WERI-Rb-1 (cell line): ENCODE measurements around the gene PNPLA3.

Experiments
- DNase-seq: peaks from one replicate; pipeline ENCODE4 v3.0.0-alpha.2; 2020
- H3K27ac ChIP-seq: fragments of 250-450 bp; sonication (Bioruptor Pico); 2 replicates; pipeline ENCODE4 v1.5.1; 2020; ENCODE audit warnings: mild to moderate bottlenecking, moderate library complexity
- H3K27me3 ChIP-seq: fragments of 250-450 bp; sonication (Bioruptor Pico); 2 replicates; pipeline ENCODE4 v1.5.1; 2021; ENCODE audit warnings: mild to moderate bottlenecking, low read depth, moderate library complexity; ENCODE audit not compliant: insufficient read depth, severe bottlenecking
- H3K36me3 ChIP-seq: fragments of 250-450 bp; sonication (Bioruptor Pico); 2 replicates; pipeline ENCODE4 v1.5.1; 2020; ENCODE audit warnings: mild to moderate bottlenecking, moderate library complexity
- H3K4me3 ChIP-seq: 2 replicates; pipeline ENCODE4 v1.5.1; 2011; ENCODE audit warnings: low read depth, mild to moderate bottlenecking, control low read depth, low read length
- H3K9me3 ChIP-seq: fragments of 250-450 bp; sonication (Bioruptor Pico); 2 replicates; pipeline ENCODE4 v1.5.1; 2021; ENCODE audit warnings: mild to moderate bottlenecking, moderate library complexity; ENCODE audit not compliant: severe bottlenecking
- TF ChIP-seq, protein P1 (sequence below): IDR thresholded peaks from 2 replicates; pipeline ENCODE4 v1.5.1; 2011; ENCODE audit warnings: low read depth, mild to moderate bottlenecking, control low read depth, inconsistent platforms, low read length

The PNPLA3 gene

DNA sequence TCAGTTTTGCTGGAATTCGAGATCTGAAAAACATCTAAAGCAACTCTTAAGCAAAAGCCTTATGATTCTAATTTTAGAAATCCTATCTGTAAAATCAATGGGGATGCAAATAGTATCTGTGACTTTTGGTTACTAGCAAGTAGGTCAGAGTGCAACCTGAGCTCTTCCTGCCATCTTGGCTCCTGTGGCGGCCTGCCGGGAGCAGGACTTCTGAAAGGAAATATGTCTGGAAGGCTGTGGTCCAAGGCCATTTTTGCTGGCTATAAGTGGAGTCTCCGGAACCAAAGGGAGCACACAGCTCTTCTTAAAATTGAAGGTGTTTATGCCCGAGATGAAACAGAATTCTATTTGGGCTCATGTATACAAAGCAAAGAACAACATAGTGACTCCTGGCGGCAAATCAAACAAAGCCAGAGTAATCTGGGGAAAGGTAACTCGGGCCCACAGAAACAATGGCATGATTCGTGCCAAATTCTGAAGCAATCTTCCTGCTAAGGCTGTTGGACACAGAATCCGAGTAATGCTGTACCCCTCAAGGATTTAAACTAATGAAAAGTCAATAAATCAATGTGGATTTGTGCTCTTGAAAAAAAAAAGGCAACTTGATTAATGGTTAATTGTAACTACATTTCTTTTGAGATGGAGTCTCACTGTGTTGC lies 33.3 kb downstream of the PNPLA3 start:
- Histone ChIP-seq H3K27me3 (no peaks in the 10 kb centered on the region), H3K36me3 (no peaks in the 10 kb centered on the region; the same call in 1 of the 2 replicates), H3K27ac (no peak overlapping the region), H3K9me3 (no peaks in the 10 kb centered on the region), H3K4me3 (no peak overlapping the region)
- TF ChIP-seq, protein P1, sequence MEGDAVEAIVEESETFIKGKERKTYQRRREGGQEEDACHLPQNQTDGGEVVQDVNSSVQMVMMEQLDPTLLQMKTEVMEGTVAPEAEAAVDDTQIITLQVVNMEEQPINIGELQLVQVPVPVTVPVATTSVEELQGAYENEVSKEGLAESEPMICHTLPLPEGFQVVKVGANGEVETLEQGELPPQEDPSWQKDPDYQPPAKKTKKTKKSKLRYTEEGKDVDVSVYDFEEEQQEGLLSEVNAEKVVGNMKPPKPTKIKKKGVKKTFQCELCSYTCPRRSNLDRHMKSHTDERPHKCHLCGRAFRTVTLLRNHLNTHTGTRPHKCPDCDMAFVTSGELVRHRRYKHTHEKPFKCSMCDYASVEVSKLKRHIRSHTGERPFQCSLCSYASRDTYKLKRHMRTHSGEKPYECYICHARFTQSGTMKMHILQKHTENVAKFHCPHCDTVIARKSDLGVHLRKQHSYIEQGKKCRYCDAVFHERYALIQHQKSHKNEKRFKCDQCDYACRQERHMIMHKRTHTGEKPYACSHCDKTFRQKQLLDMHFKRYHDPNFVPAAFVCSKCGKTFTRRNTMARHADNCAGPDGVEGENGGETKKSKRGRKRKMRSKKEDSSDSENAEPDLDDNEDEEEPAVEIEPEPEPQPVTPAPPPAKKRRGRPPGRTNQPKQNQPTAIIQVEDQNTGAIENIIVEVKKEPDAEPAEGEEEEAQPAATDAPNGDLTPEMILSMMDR, result no peak
- no peak for DNase-seq

DNA sequence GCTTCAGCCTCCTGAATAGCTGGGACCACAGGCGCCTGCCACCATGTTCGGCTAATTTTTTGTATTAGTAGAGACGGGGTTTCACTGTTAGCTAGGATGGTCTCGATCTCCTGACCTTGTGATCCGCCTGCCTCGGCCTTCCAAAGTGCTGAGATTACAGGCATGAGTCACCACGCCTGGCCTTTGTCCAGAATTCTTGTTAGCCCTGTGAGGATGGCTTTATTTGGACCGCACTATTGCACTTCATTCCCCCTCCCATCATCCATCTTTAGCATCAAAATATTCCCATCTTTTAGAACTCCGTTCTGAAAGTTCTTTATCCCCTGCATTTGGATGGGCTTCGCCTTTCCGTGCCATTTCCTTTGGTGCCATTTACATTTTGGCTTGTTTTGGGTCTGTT lies 34.3 kb downstream of the PNPLA3 start:
- Histone ChIP-seq H3K27me3 (no peaks in the 10 kb centered on the region), H3K27ac (no peak overlapping the region), H3K4me3 (no peak overlapping the region), H3K36me3 (no peaks in the 10 kb centered on the region; the same call in 1 of the 2 replicates), H3K9me3 (no peaks in the 10 kb centered on the region)
- TF ChIP-seq, protein P1, result no peak
- DNase-seq, result no peak

DNA sequence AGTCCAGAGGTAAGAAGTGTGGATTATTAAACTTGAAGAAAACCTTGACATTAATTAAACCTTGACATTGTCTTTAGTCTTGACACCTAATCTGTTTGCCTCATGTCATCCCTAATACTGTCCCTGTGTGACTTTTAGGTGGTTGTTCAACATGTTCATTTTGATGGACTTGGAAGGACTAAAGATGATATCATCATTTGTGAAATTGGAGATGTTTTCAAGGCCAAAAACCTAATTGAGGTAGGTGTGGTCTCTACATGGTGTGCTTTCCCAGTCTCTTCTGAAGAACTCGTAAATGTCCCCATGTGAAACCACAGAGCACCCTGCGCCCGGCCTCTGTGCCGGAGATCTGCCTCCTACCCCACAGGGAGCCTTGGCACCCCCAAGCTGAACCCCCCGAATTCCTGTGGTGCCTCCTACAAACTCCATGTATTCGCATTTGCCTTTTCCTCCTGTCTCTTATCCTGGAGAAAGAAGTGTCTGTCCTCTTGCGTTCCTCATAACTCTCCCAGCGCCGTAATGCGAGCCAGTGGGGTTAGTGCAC lies 40.8 kb downstream of the PNPLA3 start:
- no peaks in the 10 kb centered on the region for H3K27me3 ChIP-seq
- H3K4me3 ChIP-seq, result no peak overlapping the region
- TF ChIP-seq, protein P1, result no peak
- no peak overlapping the region for H3K27ac ChIP-seq
- H3K36me3 ChIP-seq, result peaks cover 56% of the 10 kb centered on the region
- no peaks in the 10 kb centered on the region for H3K9me3 ChIP-seq
- DNase-seq, result no peak

DNA sequence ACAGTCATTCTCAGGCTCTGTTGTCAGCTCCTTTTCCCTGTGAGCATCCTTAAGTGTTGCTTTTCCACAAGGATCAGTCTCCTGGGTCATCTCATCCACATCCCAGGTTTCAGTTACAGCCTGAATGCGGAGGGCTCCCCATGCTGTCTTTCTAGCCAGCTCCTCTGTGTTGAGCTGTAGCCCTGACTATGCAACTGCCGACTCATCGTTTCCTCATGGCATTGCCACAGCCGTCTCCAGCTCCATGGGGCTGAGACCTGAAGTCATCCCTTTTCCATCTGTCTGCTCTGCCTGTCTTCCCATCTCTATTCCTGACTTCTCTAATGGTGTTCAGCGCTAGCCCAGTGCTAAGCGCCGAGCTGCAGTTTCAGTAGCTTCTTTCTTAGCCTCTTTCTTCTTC lies 43.5 kb downstream of the PNPLA3 start:
- H3K9me3 ChIP-seq, result no peaks in the 10 kb centered on the region
- H3K4me3 ChIP-seq, result no peak overlapping the region
- no peaks in the 10 kb centered on the region for H3K27me3 ChIP-seq
- H3K27ac ChIP-seq, result no peak overlapping the region
- TF ChIP-seq, protein P1, result no peak
- DNase-seq, result no peak
- peaks cover 69% of the 10 kb centered on the region for H3K36me3 ChIP-seq

DNA sequence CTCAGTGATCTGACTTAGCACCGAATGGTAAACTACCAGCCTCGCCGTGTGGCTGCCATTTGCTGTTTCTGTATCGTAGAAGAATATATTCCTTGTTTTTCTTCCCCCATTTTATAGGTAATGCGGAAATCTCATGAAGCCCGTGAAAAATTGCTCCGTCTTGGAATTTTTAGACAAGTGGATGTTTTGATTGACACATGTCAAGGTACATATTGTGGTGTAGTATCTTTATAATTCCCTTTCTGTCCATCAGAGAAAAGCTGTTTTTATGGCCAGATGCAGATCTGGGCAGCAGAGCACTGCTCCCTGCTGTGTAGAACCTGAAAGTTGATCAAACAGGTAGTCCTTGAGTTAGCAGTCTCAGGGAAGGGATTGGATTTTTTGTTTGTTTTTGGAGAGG lies 45.0 kb downstream of the PNPLA3 start:
- Histone ChIP-seq H3K27me3 (no peaks in the 10 kb centered on the region), H3K36me3 (peaks cover 75% of the 10 kb centered on the region), H3K4me3 (no peak overlapping the region), H3K27ac (no peak overlapping the region), H3K9me3 (no peaks in the 10 kb centered on the region)
- no peak for DNase-seq
- TF ChIP-seq, protein P1, result no peak
